Measurements from ENCODE around the gene STK36. TPM values are rescaled to one million over a fixed set of nuclear protein-coding genes. Genes with fewer than 3 reads are reported as not detected.

STK36 gene
- total RNA-seq, 2 experiments from 2014 or later: 14.6 to 17.3 TPM

- Mint-ChIP-seq H3K9me3 (no peaks in the 10 kb centered on the region), H3K36me3 (ENCODE audit: low read depth) (peaks cover 38% of the 10 kb centered on the region), H3K27ac (no peak overlapping the region), H3K4me3 (no peak overlapping the region), H3K27me3 (no peaks in the 10 kb centered on the region), H3K4me1 (peaks cover 5% of the 10 kb centered on the region)
- ChIA-PET CTCF (no interaction called here), POLR2A (no interaction called here)
- DNase-seq: no peak
Measured at GRCh38 chr2:218745160-218745558, 73.3 kb downstream of the STK36 start.

GRCh38 chr2:218745559-218746469 lies 73.9 kb downstream of the STK36 start:
- H3K9me3 Mint-ChIP-seq: no peaks in the 10 kb centered on the region
- DNase-seq: no peak
- peaks cover 37% of the 10 kb centered on the region for H3K36me3 Mint-ChIP-seq (ENCODE audit: low read depth)
- no peak overlapping the region for H3K27ac Mint-ChIP-seq
- no peak overlapping the region for H3K4me3 Mint-ChIP-seq
- CTCF ChIA-PET: interaction anchor here (0.8 to 1.7 kb wide), 3 partner anchors 13 to 102 kb away, joined by 5 to 7 read pairs (median 5); no protein-coding TSS in a partner anchor
- H3K4me1 Mint-ChIP-seq: peaks cover 5% of the 10 kb centered on the region
- POLR2A ChIA-PET: no interaction called here
- H3K27me3 Mint-ChIP-seq: no peaks in the 10 kb centered on the region

GRCh38 chr2:218746470-218746795 lies 74.5 kb downstream of the STK36 start:
- no peak for DNase-seq
- no peaks in the 10 kb centered on the region for H3K27me3 Mint-ChIP-seq
- H3K9me3 Mint-ChIP-seq: no peaks in the 10 kb centered on the region
- H3K27ac Mint-ChIP-seq: no peak overlapping the region
- H3K4me3 Mint-ChIP-seq: no peak overlapping the region
- ChIA-PET CTCF (interaction anchor here (0.8 to 1.7 kb wide), 4 partner anchors 14 to 101 kb away, joined by 3 to 7 read pairs (median 5); no protein-coding TSS in a partner anchor), POLR2A (no interaction called here)
- peaks cover 5% of the 10 kb centered on the region for H3K4me1 Mint-ChIP-seq
- H3K36me3 Mint-ChIP-seq (ENCODE audit: low read depth): peaks cover 38% of the 10 kb centered on the region

GRCh38 chr2:218746960-218747359 lies 75.1 kb downstream of the STK36 start:
- CTCF ChIA-PET: interaction anchor here (0.8 to 1.7 kb wide), 4 partner anchors 15 to 100 kb away, joined by 3 to 7 read pairs (median 5); no protein-coding TSS in a partner anchor
- Mint-ChIP-seq H3K27me3 (no peaks in the 10 kb centered on the region), H3K36me3 (ENCODE audit: low read depth) (peaks cover 41% of the 10 kb centered on the region), H3K9me3 (no peaks in the 10 kb centered on the region), H3K4me1 (peaks cover 5% of the 10 kb centered on the region), H3K4me3 (no peak overlapping the region), H3K27ac (no peak overlapping the region)
- POLR2A ChIA-PET: no interaction called here
- no peak for DNase-seq

GRCh38 chr2:218748741-218749441 lies 77.0 kb downstream of the STK36 start:
- Mint-ChIP-seq H3K27ac (no peak overlapping the region), H3K4me3 (no peak overlapping the region), H3K27me3 (no peaks in the 10 kb centered on the region), H3K9me3 (no peaks in the 10 kb centered on the region), H3K4me1 (peaks cover 5% of the 10 kb centered on the region), H3K36me3 (ENCODE audit: low read depth) (peaks cover 49% of the 10 kb centered on the region)
- ChIA-PET POLR2A (no interaction called here), CTCF (no interaction called here)
- no peak for DNase-seq

Other genes starting within 250 kb of the STK36 start
- gene USP37, start 103.7 kb upstream of the STK36 start, total RNA-seq: 10 to 100 TPM; 27.4 to 30.5 TPM
- gene CNOT9, start 103.2 kb upstream of the STK36 start, total RNA-seq: 10 to 100 TPM; 71.0 to 80.9 TPM
- gene PLCD4, start 64.2 kb upstream of the STK36 start, total RNA-seq: under 1 TPM; 0.15 to 0.30 TPM
- 10 to 100 TPM; 46.8 to 48.6 TPM for gene ZNF142, start 12.5 kb upstream of the STK36 start, total RNA-seq
- gene BCS1L, start 12.4 kb upstream of the STK36 start, total RNA-seq: 10 to 100 TPM; 53.4 to 58.6 TPM
- gene RNF25, start 84 bp upstream of the STK36 start, total RNA-seq: 10 to 100 TPM; 20.6 to 29.8 TPM
- 10 to 100 TPM; 31.6 TPM for gene TTLL4, start 38.7 kb downstream of the STK36 start, total RNA-seq
- gene CYP27A1, start 110.1 kb downstream of the STK36 start, total RNA-seq: under 1 TPM; 0.08 to 0.22 TPM
- gene PRKAG3, start 159.7 kb downstream of the STK36 start, total RNA-seq: not detected
- not detected for gene WNT6, start 187.7 kb downstream of the STK36 start, total RNA-seq
- under 1 TPM; 0.10 TPM for gene WNT10A, start 208.8 kb downstream of the STK36 start, total RNA-seq